HG02973 (cell line): ENCODE results near the gene ANKS6.
A peak's percentile ranks its signal among the peaks of the same experiment; 100 is the strongest.

Experiments used
- ATAC-seq: cut with Tn5 transposase; IDR thresholded peaks from one replicate; pipeline ENCODE4 v1.9.1; 2021; ENCODE audit warnings: moderate library complexity; ENCODE audit not compliant: unreplicated experiment

Gene ANKS6

GRCh38 chr9:98796364-98797101 lies at the start of gene ANKS6:
ANKS6 (minus strand) TSS chr9:98796555; CDS start chr9:98796491, 64 bp downstream.
- peak; percentile 81 for ATAC-seq

DNA sequence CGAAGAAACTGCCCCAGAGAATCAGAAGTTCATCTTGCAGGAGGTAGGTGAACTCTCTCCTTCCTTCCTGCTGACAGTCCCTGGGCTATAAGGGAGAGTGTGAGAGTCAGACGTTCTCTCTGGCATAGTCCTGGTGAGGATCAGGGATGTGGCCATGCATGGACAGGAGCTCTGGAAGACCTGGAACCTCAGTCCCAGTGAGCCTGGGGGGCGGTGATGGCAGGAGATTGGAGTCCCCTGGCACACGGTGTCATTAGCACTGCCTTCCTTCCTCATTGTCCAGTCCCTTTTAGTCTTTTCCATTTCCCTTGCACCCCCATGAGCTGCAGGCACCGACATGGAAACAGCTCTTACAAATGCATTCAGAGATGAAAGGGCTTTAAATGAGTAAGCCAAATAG lies 49.7 kb upstream of the ANKS6 start:
- no peak for ATAC-seq

- no peak for ATAC-seq
Observed at GRCh38 chr9:98842510-98842909, 46.2 kb upstream of the ANKS6 start.

DNA sequence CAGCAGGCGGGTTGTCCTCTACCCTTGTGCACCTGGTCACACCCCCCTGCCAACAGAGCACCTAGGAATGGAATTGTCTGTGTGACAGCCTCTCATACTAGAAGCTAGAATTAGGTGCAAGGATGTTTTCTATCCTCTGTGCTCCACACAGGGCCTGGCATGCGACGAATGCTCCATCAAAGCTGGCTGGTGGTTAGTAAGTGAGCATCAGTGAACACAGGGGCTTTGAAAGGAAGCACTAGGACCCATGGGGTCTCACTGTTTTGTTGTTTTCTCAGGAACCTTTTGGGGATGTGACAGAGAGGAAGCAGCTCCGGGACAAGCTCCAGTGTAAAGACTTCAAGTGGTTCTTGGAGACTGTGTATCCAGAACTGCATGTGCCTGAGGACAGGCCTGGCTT lies 43.4 kb upstream of the ANKS6 start:
- no peak for ATAC-seq

DNA sequence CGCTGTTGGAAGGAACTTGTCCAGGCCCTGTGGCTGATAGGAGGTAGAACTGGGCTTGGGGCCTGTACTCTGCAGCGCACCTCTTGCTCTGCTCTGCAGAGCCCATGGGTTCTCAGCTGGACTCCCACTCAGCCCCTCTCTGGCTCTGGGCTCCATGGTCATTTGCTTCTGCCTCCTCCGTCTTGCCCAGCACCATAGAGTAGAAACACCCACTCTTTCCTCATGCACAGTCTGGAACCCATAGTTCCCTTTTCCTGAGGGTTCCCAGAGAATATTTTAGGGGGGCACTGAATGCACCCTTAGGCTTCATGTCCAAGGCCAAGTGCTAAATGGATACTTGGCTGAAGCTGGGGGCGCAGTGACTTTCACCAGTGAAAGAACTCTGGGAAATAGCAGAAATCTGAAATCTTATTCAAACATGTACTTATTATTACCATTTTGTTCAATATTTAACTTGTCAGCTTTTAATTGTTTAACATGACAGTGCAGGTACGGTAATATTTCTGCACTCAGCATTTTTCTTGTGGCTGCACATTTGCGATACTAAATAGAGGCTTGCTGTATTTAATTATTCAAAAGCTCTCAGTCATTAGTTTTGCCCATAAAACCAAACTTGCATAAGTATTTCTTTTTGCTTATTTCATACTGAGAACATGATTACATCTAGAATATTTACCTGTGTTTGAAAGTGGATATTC lies 42.7 kb upstream of the ANKS6 start:
- ATAC-seq, result no peak

DNA sequence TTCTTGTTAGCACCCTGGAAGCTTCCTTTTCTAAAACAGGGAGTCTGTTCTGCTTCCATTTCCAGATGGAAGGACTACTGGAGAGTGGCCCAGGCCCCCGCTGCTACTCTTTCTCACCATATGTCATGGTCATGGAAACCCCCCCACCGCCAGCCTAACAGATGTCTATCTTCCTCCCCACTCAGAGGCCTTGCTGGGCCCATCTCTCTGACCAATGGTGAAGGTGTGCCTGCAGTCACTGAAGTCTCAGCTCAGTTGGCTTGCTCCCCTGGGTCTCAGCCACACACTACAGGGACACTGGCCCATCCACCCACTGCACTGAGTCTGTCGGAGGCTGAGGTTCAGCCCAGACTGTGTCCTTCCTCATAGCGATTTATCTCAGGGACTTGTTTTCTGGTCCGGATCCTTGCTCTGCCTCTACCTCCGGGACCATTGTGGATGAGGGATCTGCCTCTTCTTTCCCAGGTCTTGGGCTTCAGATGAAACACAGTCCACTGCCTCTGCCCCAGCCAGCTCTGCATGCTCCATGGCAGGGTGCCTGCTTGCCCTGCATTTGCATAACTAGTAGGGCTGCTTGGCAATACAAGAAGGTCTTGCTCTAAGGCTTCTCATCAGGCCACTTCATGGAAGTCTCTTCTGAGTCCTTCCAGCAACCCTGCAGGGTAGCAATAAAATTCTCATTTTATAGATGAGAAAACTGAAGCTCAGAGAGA lies 42.0 kb upstream of the ANKS6 start:
- no peak for ATAC-seq

DNA sequence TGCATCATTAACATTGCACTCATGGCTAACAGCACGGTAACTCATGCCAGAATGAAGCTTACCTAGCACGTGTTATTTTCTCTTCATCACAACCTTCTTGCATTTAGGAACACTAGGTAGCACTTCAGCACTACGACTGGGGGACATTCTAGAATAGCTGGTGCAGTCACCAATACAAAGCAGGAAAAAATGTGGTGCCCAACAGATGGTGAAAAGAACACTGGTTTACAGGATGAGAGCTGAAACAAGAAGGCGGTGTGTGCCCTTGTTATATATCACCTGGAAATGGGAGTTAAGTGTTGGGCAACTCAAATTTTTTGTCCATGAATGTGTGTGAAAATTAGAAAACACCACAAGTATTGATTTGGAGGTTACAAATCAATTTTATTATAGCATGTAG lies 41.2 kb upstream of the ANKS6 start:
- no peak for ATAC-seq

GRCh38 chr9:98836206-98836605 lies 39.9 kb upstream of the ANKS6 start:
- no peak for ATAC-seq

GRCh38 chr9:98834386-98834785 lies 38.0 kb upstream of the ANKS6 start:
- no peak for ATAC-seq

DNA sequence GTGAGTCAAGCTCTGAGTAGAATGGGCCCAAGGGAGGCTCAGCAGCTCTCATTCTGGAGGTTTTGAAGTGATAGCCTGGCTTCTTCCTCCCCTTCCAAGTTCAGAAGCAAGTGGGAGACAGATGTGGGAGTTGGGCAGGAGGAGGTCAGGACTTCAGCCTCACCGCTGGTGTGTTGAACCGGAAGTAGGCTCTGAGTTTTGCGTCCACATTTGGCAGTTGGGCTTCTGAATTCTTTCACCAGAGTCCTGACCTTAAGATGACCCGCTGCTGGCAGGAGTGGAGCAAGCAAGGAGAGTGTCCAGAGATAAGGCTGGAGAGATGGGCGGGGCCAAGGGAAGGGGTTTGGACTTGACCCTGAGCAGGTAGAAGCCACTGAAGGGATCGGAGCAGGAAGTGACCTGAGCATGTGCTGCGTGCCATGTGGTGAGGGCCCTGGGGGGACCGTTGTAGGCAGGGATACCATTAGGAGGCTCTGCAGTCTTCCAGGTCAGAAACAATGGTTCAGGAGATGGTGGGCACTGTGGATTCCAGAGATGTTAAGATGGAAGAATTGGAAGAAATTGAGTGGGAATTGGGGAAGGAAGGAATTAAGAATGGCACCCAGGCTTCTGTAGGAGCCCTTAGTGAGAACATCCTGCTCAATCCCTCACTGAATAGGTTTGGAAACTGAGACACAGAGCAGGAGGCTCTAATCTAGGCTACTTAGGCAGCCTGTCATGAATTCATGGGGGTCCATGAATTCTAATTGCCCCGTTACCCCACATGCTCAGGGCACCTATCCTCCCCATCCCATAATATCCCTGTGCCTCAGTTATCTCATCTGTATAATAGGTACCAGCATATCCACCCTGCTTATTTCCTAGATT lies 37.0 kb upstream of the ANKS6 start:
- ATAC-seq, result no peak

- no peak for ATAC-seq
Observed at GRCh38 chr9:98832768-98833089, 36.4 kb upstream of the ANKS6 start.

DNA sequence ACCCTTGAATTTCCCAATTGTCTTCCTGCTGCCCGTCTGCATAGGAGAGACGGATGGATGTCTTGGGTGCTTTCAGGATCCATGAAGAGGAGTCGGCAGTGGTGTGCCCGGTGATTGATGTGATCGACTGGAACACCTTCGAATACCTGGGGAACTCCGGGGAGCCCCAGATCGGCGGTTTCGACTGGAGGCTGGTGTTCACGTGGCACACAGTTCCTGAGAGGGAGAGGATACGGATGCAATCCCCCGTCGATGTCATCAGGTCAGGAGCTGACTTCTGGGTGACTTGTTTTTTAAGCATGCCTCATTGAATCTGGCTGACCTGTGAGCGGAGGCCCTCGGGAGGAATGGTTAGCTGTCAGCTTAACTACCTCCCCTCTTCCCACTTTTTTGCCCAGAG lies 35.3 kb upstream of the ANKS6 start:
- ATAC-seq, result no peak

- ATAC-seq, result no peak
Observed at GRCh38 chr9:98830554-98830953, 34.2 kb upstream of the ANKS6 start.

DNA sequence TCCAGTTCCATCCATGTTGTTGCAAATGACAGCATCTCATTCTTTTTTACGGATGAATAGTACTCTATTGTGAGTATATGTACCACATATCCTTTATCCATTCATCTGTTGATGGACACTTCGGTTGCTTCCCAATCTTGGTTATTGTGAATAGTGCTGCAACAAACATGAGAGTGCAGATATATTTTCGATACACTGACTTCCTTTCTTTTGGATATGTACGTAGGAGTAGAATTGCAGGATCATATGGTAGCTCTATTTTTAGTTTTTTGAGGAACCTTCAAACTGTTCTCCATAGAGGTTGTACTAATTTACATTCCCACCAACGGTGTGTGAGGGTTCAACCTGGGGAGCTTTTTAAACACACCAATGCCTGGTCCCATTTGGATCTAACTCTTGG lies 33.4 kb upstream of the ANKS6 start:
- no peak for ATAC-seq

DNA sequence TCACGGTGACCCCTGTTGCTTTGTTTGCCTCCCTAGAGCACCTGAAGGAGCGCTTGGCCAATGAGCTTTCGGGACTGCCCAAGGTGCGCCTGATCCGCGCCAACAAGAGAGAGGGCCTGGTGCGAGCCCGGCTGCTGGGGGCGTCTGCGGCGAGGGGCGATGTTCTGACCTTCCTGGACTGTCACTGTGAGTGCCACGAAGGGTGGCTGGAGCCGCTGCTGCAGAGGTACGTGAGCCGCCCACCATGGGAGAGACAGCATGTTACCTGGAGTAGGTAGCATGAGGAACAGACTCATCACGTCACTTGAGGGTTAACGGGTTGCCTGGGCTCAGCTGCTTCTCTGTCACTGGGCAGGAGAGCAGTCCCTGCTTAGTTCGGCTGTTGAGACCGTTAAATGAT lies 30.4 kb upstream of the ANKS6 start:
- ATAC-seq, result no peak

DNA sequence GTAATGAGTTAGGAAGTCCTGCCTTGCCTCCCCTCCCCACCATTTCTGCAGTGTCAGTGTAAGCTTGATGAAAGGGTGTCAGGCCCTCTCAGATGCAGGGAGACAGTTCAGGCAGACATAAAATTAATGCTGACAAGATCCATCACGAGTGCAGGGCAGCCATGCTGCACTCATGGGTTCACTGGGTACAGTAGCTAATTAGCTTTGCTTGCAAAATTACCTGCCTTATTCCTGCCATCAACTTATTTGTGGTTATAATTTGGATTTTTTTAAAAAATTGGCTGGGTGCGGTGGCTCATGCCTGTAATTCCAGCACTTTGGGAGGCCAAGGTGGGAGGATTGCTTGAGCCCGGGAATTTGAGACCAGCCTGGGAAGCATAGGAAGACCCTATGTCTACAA lies 29.1 kb upstream of the ANKS6 start:
- no peak for ATAC-seq

DNA sequence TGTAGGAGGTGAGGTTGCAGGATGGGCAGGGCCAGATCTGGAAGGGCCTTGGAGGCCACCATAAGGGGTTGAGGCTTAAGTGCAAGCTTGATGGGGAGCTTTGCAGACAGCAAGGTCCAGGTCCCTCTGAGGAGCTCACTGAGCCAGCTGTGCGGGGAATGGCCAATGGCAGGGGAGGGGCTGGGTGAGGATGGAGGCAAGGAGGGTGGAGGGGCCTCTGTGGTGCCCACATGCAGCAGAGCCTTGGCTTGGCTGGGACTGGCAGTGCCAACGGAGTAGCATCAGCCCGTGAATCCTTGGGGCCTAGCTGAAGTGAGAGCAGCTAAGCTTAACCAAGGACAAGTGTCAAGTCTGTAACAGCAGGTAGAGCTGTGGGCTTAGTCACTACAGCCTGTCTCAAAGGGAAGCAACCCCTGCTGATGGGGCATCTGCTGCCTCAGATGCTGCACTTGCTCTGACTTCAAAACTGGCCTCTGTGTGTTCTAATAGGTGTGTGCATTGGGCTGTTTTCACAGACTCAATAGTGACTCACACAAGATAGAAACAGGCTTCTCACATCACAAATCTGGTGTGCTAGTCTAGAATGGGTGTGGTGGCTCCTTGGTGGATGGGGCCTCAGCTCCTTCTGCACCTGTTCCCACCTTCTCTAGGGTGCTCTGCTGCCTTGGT lies 27.4 kb upstream of the ANKS6 start:
- no peak for ATAC-seq

DNA sequence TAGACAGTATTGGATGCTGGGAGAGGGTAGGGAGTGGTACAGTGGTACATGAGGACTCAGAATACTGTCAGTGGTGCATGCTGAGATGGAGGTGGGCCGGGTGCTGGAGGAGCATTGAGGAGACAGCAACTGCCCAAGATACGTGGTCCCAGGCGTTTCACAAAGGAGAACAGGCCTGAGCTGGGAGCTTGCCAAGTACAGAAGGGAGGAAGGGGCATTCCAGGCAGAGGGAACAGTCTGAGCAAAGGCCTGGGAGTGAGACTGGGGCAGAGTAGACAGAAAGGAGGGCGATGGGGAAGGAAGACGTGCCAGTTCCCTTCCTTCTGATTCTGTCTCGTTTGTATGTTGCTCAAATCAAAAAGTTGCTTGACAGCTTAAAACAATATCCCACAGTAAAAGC lies 26.3 kb upstream of the ANKS6 start:
- no peak for ATAC-seq

GRCh38 chr9:98821831-98822230 lies 25.5 kb upstream of the ANKS6 start:
- ATAC-seq, result no peak

- ATAC-seq, result no peak
Observed at GRCh38 chr9:98819231-98819630, 22.9 kb upstream of the ANKS6 start.

DNA sequence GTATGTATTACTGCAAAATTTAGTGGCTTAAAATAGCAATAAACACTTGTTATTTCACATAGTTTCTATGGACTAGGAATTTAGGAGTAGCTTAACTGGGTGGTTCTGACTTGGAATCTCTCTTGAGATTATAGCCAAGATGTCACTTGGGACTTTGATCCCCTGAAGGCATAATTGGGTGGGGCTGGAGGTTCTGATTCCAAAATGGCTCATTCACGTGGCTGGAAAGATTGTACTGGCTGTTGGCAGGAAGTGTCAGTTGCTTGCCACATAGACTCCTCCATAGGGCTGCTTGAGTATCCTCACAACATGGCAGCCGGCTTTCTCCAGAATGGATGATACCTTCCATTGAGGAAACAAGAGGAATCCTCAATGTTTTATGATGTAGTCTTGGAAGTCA lies 22.4 kb upstream of the ANKS6 start:
- ATAC-seq, result no peak
